SJCRH30 (cell line): Measurements from ENCODE around the gene GIPC2. TPM values are rescaled to one million over a fixed set of nuclear protein-coding genes. Genes with fewer than 3 reads are reported as not detected.

Experiments used
- DNase-seq, 2 experiments: peaks; one replicate each; pipeline ENCODE4 v3.0.0-alpha.2; 2015 to 2020
- H3K27ac ChIP-seq: fragments of 250-450 bp; sonication (Bioruptor Pico); 2 replicates; pipeline ENCODE4 v1.5.1; 2020; ENCODE audit warnings: mild to moderate bottlenecking, moderate library complexity
- H3K27me3 ChIP-seq: fragments of 250-450 bp; sonication (Bioruptor Pico); 2 replicates; pipeline ENCODE4 v1.5.1; 2020; ENCODE audit warnings: mild to moderate bottlenecking, moderate library complexity
- H3K36me3 ChIP-seq: fragments of 250-450 bp; sonication (Bioruptor Pico); 2 replicates; pipeline ENCODE4 v1.5.1; 2020; ENCODE audit warnings: mild to moderate bottlenecking, moderate library complexity
- H3K4me1 ChIP-seq: fragments of 250-450 bp; sonication (Bioruptor Pico); 2 replicates; pipeline ENCODE4 v1.5.1; 2020; ENCODE audit warnings: mild to moderate bottlenecking, moderate library complexity
- H3K4me3 ChIP-seq: fragments of 250-450 bp; sonication (Bioruptor Pico); 2 replicates; pipeline ENCODE4 v1.5.1; 2020; ENCODE audit warnings: mild to moderate bottlenecking, moderate library complexity
- H3K9me3 ChIP-seq: fragments of 250-450 bp; sonication (Bioruptor Pico); replicated peaks from 2 replicates; pipeline ENCODE4 v1.5.1; 2020; ENCODE audit warnings: mild to moderate bottlenecking, moderate library complexity
- total RNA-seq: library from RNA; depleted of rRNA; stranded (reverse); fragments of >200 nt; shearing (Covaris generic); gene quantifications from 2 replicates; pipeline ENCODE4 v1.2.3, GENCODE V29; 2014

The GIPC2 gene
- total RNA-seq, 1 experiment from 2014 or later: not detected

- no peaks in the 10 kb centered on the region for H3K27me3 ChIP-seq
- no peaks in the 10 kb centered on the region for H3K4me1 ChIP-seq
- H3K9me3 ChIP-seq: 0 out of 2 replicates have a peak, but pooled peaks cover 4% of the 10 kb centered on the region
- no peak for DNase-seq
- no peak overlapping the region for H3K4me3 ChIP-seq
- no peak overlapping the region for H3K27ac ChIP-seq
- H3K36me3 ChIP-seq: no peaks in the 10 kb centered on the region
These were observed 43.2 kb downstream of the GIPC2 start for GRCh38 chr1:78089010-78089409.

GRCh38 chr1:78090472-78091133 lies 44.8 kb downstream of the GIPC2 start:
- peaks cover 4% of the 10 kb centered on the region; the same call in 1 of the 2 replicates for H3K4me1 ChIP-seq
- H3K9me3 ChIP-seq: 0 out of 2 replicates have a peak, but pooled peaks cover 4% of the 10 kb centered on the region
- no peaks in the 10 kb centered on the region for H3K36me3 ChIP-seq
- no peak overlapping the region for H3K27ac ChIP-seq
- H3K27me3 ChIP-seq: no peaks in the 10 kb centered on the region
- no peak for DNase-seq
- no peak overlapping the region for H3K4me3 ChIP-seq

DNA sequence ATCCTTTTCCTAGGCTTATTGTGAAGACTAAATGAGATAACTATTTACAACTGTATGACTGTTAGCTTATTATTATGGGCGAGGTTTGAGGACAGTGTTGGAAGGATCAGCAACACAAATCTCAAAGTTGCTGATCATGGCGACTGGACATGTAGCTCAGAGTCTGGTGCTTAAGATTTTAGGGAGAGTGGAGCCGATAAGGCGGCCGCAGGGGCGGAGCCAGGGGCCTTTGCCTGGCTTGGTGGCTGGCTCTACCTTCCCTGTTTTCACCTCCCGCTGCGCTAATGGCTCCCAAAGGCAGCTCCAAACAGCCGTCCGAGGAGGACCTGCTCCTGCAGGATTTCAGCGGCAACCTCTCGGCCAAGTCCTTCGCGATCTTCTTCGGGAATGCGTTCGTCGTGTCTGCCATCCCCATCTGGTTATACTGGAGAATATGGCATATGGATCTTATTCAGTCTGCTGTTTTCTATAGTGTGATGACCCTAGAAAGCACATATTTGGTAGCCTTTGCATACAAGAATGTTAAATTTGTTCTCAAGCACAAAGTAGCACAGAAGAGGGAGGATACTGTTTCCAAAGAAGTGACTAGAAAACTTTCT lies 45.5 kb downstream of the GIPC2 start:
- no peak overlapping the region for H3K27ac ChIP-seq
- H3K4me1 ChIP-seq: peaks cover 8% of the 10 kb centered on the region; the same call in 1 of the 2 replicates
- H3K4me3 ChIP-seq: no peak overlapping the region
- no peaks in the 10 kb centered on the region for H3K36me3 ChIP-seq
- no peak for DNase-seq
- 0 out of 2 replicates have a peak, but pooled peaks cover 4% of the 10 kb centered on the region for H3K9me3 ChIP-seq
- no peaks in the 10 kb centered on the region for H3K27me3 ChIP-seq

DNA sequence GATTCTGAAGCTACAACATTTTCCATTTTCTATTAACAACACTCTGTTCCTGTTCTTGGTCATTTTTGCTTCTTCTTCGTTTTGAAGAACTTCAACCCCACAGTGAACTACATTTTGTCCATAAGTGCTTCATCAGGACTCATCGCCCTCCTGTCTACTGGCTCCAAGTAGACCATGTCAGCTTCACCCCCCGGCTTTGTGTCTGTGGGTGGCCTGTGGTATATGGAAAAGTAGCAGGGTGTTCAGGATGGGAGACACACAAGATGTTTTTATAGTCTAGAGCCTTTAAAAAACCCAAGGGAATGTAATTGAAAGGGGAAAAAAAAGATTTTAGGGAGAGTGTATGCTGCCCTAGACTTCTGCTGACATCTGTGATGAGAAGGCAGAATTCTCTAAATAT lies 46.1 kb downstream of the GIPC2 start:
- Histone ChIP-seq H3K27ac (no peak overlapping the region), H3K36me3 (no peaks in the 10 kb centered on the region), H3K4me3 (no peak overlapping the region), H3K4me1 (peaks cover 8% of the 10 kb centered on the region; the same call in 1 of the 2 replicates), H3K27me3 (no peaks in the 10 kb centered on the region), H3K9me3 (0 out of 2 replicates have a peak, but pooled peaks cover under 1% of the 10 kb centered on the region)
- DNase-seq: no peak

GRCh38 chr1:78092643-78093042 lies 46.9 kb downstream of the GIPC2 start:
- H3K4me1 ChIP-seq: peaks cover 8% of the 10 kb centered on the region; the same call in 1 of the 2 replicates
- no peaks in the 10 kb centered on the region for H3K27me3 ChIP-seq
- no peak for DNase-seq
- H3K27ac ChIP-seq: no peak overlapping the region
- H3K36me3 ChIP-seq: no peaks in the 10 kb centered on the region
- no peak overlapping the region for H3K4me3 ChIP-seq
- no peaks in the 10 kb centered on the region for H3K9me3 ChIP-seq

- DNase-seq: no peak
- H3K4me3 ChIP-seq: no peak overlapping the region
- peaks cover 8% of the 10 kb centered on the region; the same call in 1 of the 2 replicates for H3K4me1 ChIP-seq
- no peaks in the 10 kb centered on the region for H3K36me3 ChIP-seq
- H3K27ac ChIP-seq: no peak overlapping the region
- H3K27me3 ChIP-seq: no peaks in the 10 kb centered on the region
- H3K9me3 ChIP-seq: no peaks in the 10 kb centered on the region
These were observed 47.8 kb downstream of the GIPC2 start for GRCh38 chr1:78093560-78093959.

DNA sequence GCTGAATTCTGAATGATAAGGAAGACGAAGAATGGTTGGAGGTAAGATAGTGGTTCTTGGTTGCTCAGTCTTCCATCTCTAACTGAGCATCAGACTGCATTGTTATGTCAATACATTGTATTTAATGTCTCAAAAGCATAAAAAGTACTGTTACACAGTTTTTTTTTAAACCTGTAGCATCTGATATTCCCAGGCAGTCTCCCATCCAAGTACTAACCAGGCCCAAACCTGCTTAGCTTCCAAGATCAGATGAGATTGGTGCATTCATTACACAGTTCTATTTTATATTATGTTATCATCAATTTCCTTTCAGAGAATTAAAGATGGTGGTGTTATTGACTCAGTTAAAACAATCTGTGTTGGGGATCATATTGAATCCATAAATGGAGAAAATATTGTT lies 48.9 kb downstream of the GIPC2 start:
- H3K27ac ChIP-seq: no peak overlapping the region
- H3K4me1 ChIP-seq: peaks cover 8% of the 10 kb centered on the region; the same call in 1 of the 2 replicates
- no peak overlapping the region for H3K4me3 ChIP-seq
- no peaks in the 10 kb centered on the region for H3K36me3 ChIP-seq
- H3K27me3 ChIP-seq: no peaks in the 10 kb centered on the region
- DNase-seq: no peak
- no peaks in the 10 kb centered on the region for H3K9me3 ChIP-seq

- Histone ChIP-seq H3K4me3 (no peak overlapping the region), H3K4me1 (peaks cover 8% of the 10 kb centered on the region; the same call in 1 of the 2 replicates), H3K27me3 (no peaks in the 10 kb centered on the region), H3K27ac (peak overlapping the region; percentile 41), H3K9me3 (no peaks in the 10 kb centered on the region), H3K36me3 (no peaks in the 10 kb centered on the region)
- DNase-seq: peak in 1 of 2 experiments; percentile 2
These were observed 49.8 kb downstream of the GIPC2 start for GRCh38 chr1:78095593-78095992.

DNA sequence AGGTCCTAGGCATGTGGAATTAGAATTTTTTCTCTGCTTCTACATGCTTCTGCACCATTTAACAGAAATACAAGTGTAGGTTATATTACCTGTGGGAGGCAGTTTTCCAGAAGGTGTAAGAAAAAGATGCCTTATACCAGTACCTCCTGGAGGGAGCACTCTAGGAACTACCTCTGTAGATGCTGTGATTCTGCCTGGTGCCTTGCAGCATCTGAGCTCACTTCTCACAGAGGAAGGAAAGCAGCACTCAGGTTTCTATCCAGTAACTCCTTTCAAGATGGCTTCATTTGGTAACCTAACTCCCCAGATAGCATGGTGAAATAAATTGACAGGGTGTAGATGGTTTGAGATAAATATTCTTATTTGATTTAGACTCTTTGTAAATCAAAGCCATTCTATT lies 50.3 kb downstream of the GIPC2 start:
- no peak for DNase-seq
- Histone ChIP-seq H3K27ac (peak overlapping the region; percentile 41), H3K4me3 (no peak overlapping the region), H3K4me1 (peaks cover 8% of the 10 kb centered on the region), H3K27me3 (no peaks in the 10 kb centered on the region), H3K36me3 (no peaks in the 10 kb centered on the region), H3K9me3 (no peaks in the 10 kb centered on the region)

DNA sequence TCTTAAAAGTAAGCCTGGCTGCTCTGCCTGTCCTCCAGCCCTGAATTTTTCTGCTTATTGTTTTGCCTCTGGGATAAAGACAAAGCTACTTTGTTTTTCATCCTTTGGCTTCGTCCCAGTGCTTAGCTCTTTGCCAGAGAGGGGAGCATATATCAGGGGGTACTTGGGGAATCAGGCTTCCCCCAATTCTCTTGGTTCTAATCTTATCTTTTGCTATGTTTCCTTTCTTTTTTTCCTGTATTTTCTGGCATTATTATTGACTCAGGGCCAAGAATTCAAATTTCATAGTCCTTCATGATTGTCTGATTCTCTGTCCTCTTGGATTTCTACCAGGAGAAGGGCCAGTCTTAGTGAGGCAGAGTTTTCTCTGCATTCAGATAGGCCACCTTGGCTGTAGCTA lies 51.2 kb downstream of the GIPC2 start:
- Histone ChIP-seq H3K4me1 (peaks cover 16% of the 10 kb centered on the region), H3K27ac (no peak overlapping the region), H3K27me3 (no peaks in the 10 kb centered on the region), H3K4me3 (no peak overlapping the region), H3K9me3 (no peaks in the 10 kb centered on the region), H3K36me3 (no peaks in the 10 kb centered on the region)
- DNase-seq: no peak

GRCh38 chr1:78101051-78101450 lies 55.3 kb downstream of the GIPC2 start:
- H3K4me1 ChIP-seq: peaks cover 9% of the 10 kb centered on the region
- peak overlapping the region; percentile 32 for H3K27ac ChIP-seq
- H3K9me3 ChIP-seq: no peaks in the 10 kb centered on the region
- no peak for DNase-seq
- no peaks in the 10 kb centered on the region for H3K27me3 ChIP-seq
- no peak overlapping the region for H3K4me3 ChIP-seq
- H3K36me3 ChIP-seq: no peaks in the 10 kb centered on the region

DNA sequence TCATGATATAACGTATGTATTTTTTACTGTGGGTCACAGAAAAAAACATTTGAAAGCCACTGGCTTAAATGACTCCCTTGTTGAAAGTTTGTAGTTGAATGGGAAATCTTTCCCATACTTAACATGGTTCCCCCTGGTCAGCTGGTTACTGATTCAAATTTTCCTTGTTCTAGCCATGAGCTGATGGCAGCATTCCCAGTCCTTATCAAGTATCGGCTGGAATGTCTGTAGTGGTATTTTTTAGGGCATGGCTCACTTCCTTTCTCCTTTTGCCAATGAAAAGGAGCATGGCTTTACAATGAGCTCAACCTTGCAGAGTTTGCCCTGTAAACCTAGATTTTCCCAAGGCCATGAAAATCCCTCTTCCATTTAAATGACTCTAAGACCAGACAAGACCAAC lies 55.7 kb downstream of the GIPC2 start:
- Histone ChIP-seq H3K27me3 (no peaks in the 10 kb centered on the region), H3K27ac (peak overlapping the region; percentile 32), H3K4me1 (peaks cover 9% of the 10 kb centered on the region), H3K9me3 (no peaks in the 10 kb centered on the region), H3K36me3 (no peaks in the 10 kb centered on the region), H3K4me3 (no peak overlapping the region)
- DNase-seq: peak; percentile 33 to 45

GRCh38 chr1:78102082-78102481 lies 56.3 kb downstream of the GIPC2 start:
- DNase-seq: no peak
- peak overlapping the region; percentile 32 for H3K27ac ChIP-seq

GRCh38 chr1:78102916-78103315 lies 57.1 kb downstream of the GIPC2 start:
- Histone ChIP-seq H3K4me1 (peaks cover 9% of the 10 kb centered on the region), H3K4me3 (no peak overlapping the region), H3K27me3 (no peaks in the 10 kb centered on the region), H3K9me3 (no peaks in the 10 kb centered on the region), H3K36me3 (no peaks in the 10 kb centered on the region), H3K27ac (no peak overlapping the region)
- no peak for DNase-seq

More at GRCh38 chr1:78102082-78102481, 56.3 kb downstream of the GIPC2 start:
- H3K27me3 ChIP-seq: no peaks in the 10 kb centered on the region
- H3K9me3 ChIP-seq: no peaks in the 10 kb centered on the region
- peaks cover 9% of the 10 kb centered on the region for H3K4me1 ChIP-seq
- no peaks in the 10 kb centered on the region for H3K36me3 ChIP-seq
- no peak overlapping the region for H3K4me3 ChIP-seq

GRCh38 chr1:78104322-78104721 lies 58.6 kb downstream of the GIPC2 start:
- DNase-seq: no peak
- Histone ChIP-seq H3K36me3 (no peaks in the 10 kb centered on the region), H3K27ac (no peak overlapping the region), H3K4me3 (no peak overlapping the region), H3K4me1 (peaks cover 9% of the 10 kb centered on the region), H3K9me3 (no peaks in the 10 kb centered on the region), H3K27me3 (no peaks in the 10 kb centered on the region)
